PC-3 (cell line): ENCODE data around the gene MAPKAP1. TPM values are rescaled to one million over a fixed set of nuclear protein-coding genes. Genes with fewer than 3 reads are reported as not detected.
A peak's percentile ranks its signal among the peaks of the same experiment; 100 is the strongest.

ENCODE experiments used
- ATAC-seq: fragments of 200-7000 bp; cut with Tn5 transposase; 2 replicates; pipeline ENCODE4 v1.9.1; 2020; ENCODE audit warnings: mild to moderate bottlenecking, moderate library complexity
- BruUV-seq: library from RNA; stranded (reverse); fragments of 400-500 nt; replicated peaks from 2 replicates; lab custom pipeline; 2021; lab: Mats Ljungman, UMichigan
- CTCF ChIA-PET: fragments of 300-600 bp; sonication (Branson Sonifier 250); formaldehyde crosslinking; loops from one replicate; lab custom pipeline; 2022; ENCODE audit warnings: antibody characterized with exemption; lab: Charles Lee
- POLR2A ChIA-PET: fragments of 300-600 bp; sonication (Branson Sonifier 250); formaldehyde crosslinking; loops from one replicate; lab custom pipeline; 2022; ENCODE audit warnings: antibody characterized with exemption; ENCODE audit not compliant: unreplicated experiment; lab: Charles Lee
- DNase-seq: peaks from one replicate; pipeline ENCODE4 v3.0.0-alpha.2; 2015
- H2AFZ ChIP-seq: fragments of 300-600 bp; sonication (generic); 2 replicates; pipeline ENCODE4 v1.6.0; 2016; ENCODE audit warnings: antibody characterized with exemption, low read length
- H3F3A ChIP-seq: fragments of 300-600 bp; sonication (generic); one replicate; pipeline ENCODE4 v1.6.0; 2017; ENCODE audit warnings: antibody characterized with exemption, low read length, control low read depth, mild to moderate bottlenecking; ENCODE audit not compliant: unreplicated experiment
- H3K27ac ChIP-seq: fragments of 300-600 bp; sonication (generic); 2 replicates; pipeline ENCODE4 v1.5.1; 2016; ENCODE audit warnings: mild to moderate bottlenecking, low read length
- H3K27me3 ChIP-seq: fragments of 300-600 bp; sonication (generic); 2 replicates; pipeline ENCODE4 v1.6.1; 2016; ENCODE audit warnings: low read length, mixed read lengths
- H3K36me3 ChIP-seq: fragments of 300-600 bp; sonication (generic); 2 replicates; pipeline ENCODE4 v1.6.1; 2016; ENCODE audit warnings: low read depth, mixed run types, low read length, mixed read lengths
- H3K4me1 ChIP-seq: fragments of 300-600 bp; sonication (generic); 2 replicates; pipeline ENCODE4 v1.5.1; 2016; ENCODE audit warnings: low read length; ENCODE audit not compliant: insufficient read depth
- H3K4me2 ChIP-seq: fragments of 300-600 bp; sonication (generic); 2 replicates; pipeline ENCODE4 v1.6.0; 2016; ENCODE audit warnings: low read length
- H3K4me3 ChIP-seq: fragments of 300-600 bp; sonication (generic); 2 replicates; pipeline ENCODE4 v1.5.1; 2016; ENCODE audit warnings: mild to moderate bottlenecking, low read length, mixed read lengths
- H3K79me2 ChIP-seq: fragments of 300-600 bp; sonication (generic); 2 replicates; pipeline ENCODE4 v1.6.1; 2017; ENCODE audit warnings: low read length, mixed read lengths
- H3K9ac ChIP-seq: fragments of 300-600 bp; sonication (generic); 2 replicates; pipeline ENCODE4 v1.6.0; 2016; ENCODE audit warnings: mild to moderate bottlenecking, low read length
- H3K9me2 ChIP-seq: fragments of 300-600 bp; sonication (generic); replicated peaks from 2 replicates; pipeline ENCODE4 v1.6.1; 2016; ENCODE audit warnings: mixed run types, low read length, mixed read lengths
- H3K9me3 ChIP-seq: fragments of 300-600 bp; sonication (generic); 2 replicates; pipeline ENCODE4 v1.6.1; 2016; ENCODE audit warnings: low read length, mixed read lengths
- H4K20me1 ChIP-seq: fragments of 300-600 bp; sonication (generic); 2 replicates; pipeline ENCODE4 v1.6.1; 2016; ENCODE audit warnings: low read length, mixed read lengths
- CTCF ChIP-seq: fragments of 300-600 bp; sonication (generic); conservative IDR thresholded peaks from 2 replicates; pipeline ENCODE4 v1.5.1; 2017; ENCODE audit warnings: antibody characterized with exemption, low read depth, mild to moderate bottlenecking, low read length
- EZH2 ChIP-seq: fragments of 300-600 bp; sonication (generic); IDR thresholded peaks from one replicate; pipeline ENCODE4 v1.6.1; 2017; ENCODE audit warnings: antibody characterized with exemption, mild to moderate bottlenecking, low read length; ENCODE audit not compliant: unreplicated experiment
- EZH2phosphoT487 ChIP-seq: fragments of 300-600 bp; sonication (generic); IDR thresholded peaks from 2 replicates; pipeline ENCODE4 v1.6.1; 2018; ENCODE audit warnings: mild to moderate bottlenecking, antibody characterized with exemption, low read length, borderline replicate concordance
- intact Hi-C: fragments of 100-400 bp; cut with micrococcal nuclease; formaldehyde crosslinking; loops from 2 replicates; pipeline ENCODE4 v1.9.0; 2023
- total RNA-seq: library from RNA; depleted of rRNA; stranded (reverse); fragments of >200 nt; gene quantifications from 2 replicates; pipeline ENCODE4 v1.2.3, GENCODE V29; 2014

Gene MAPKAP1
- total RNA-seq, 1 experiment from 2014 or later = 128 TPM

GRCh38 chr9:125685167-125685566 is 21.8 kb downstream of the MAPKAP1 start:
- peaks cover 17% of the 10 kb centered on the region for H3K4me1 ChIP-seq
- no peak overlapping the region for H2AFZ ChIP-seq
- no peaks in the 10 kb centered on the region; the same call in 1 of the 2 replicates for H3K36me3 ChIP-seq
- H3K9me2 ChIP-seq = no peaks in the 10 kb centered on the region
- no peaks in the 10 kb centered on the region for H3K27me3 ChIP-seq
- H3K4me3 ChIP-seq = no peak overlapping the region
- no peak overlapping the region for H3K27ac ChIP-seq
- no peaks in the 10 kb centered on the region for H3K9me3 ChIP-seq
- H3K9ac ChIP-seq = no peak overlapping the region
- peaks cover 47% of the 10 kb centered on the region for H3K79me2 ChIP-seq
- no peaks in the 10 kb centered on the region for H3F3A ChIP-seq
- H4K20me1 ChIP-seq = no peaks in the 10 kb centered on the region
- TF ChIP-seq EZH2phosphoT487 = no peak
- no peak overlapping the region for H3K4me2 ChIP-seq
- intact Hi-C loops = no loop called here
- ATAC-seq (no peak), DNase-seq (no peak)
- CTCF ChIA-PET = no interaction called here
- BruUV-seq = no TSS peak
- POLR2A ChIA-PET = no interaction called here

DNA sequence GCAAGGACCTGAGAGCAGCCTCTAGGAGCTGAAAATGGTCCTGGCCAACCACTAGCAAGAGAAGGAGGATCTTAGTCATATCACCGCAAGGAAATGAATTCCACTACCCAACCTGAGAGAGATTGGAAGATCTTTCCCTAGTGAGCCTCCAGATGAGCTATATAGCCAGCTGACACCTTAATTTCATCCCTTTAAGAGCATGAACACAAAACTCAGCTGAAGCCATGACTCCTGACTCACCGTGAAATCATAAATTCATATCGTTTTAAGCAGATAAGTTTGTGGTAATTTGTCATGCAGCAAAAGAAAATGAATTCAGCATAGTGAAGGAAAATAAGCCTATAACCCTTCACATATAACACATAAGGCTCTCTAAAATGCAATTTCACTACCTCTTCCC is 23.5 kb downstream of the MAPKAP1 start:
- no peaks in the 10 kb centered on the region for H4K20me1 ChIP-seq
- H3K4me3 ChIP-seq = no peak overlapping the region
- no peaks in the 10 kb centered on the region for H3K9me2 ChIP-seq
- TF ChIP-seq EZH2 = no peak
- TF ChIP-seq CTCF = no peak
- TF ChIP-seq EZH2phosphoT487 = no peak
- peaks cover 52% of the 10 kb centered on the region for H3K79me2 ChIP-seq
- H2AFZ ChIP-seq = no peak overlapping the region
- no peaks in the 10 kb centered on the region for H3K27me3 ChIP-seq
- no TSS peak for BruUV-seq
- ChIA-PET POLR2A (no interaction called here), CTCF (interaction anchor here (0.8 kb wide), 1 partner anchor 125 kb away, joined by 3 read pairs; no protein-coding TSS in a partner anchor)
- peak; percentile 57 for DNase-seq
- H3F3A ChIP-seq = no peaks in the 10 kb centered on the region
- intact Hi-C loops = no loop called here
- peak overlapping the region; percentile 50; the same call in 1 of the 2 replicates for H3K4me2 ChIP-seq
- H3K9ac ChIP-seq = no peak overlapping the region
- H3K27ac ChIP-seq = no peak overlapping the region; the same call in 1 of the 2 replicates
- no peaks in the 10 kb centered on the region for H3K9me3 ChIP-seq
- H3K4me1 ChIP-seq = peaks cover 17% of the 10 kb centered on the region
- ATAC-seq = peak; percentile 73
- H3K36me3 ChIP-seq = no peaks in the 10 kb centered on the region; the same call in 1 of the 2 replicates

DNA sequence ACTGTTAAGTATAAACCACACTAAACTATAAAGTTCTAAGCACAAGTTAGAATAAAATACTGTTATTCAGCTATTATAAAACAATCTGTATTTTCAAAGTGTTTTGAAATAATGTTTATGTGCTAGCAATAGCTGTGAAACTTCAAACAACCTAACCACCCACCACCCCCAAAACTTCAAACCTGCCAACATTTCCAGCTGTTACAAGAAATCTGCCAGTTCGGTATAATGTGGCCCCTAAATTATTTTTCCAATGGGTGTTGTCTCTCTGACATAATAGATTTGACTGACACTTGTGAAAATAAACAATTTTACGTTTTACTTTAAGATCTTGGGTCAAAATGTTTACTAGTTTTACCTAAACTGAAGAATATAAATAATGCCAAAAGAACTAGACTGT is 24.7 kb downstream of the MAPKAP1 start:
- no peak for ATAC-seq
- no peaks in the 10 kb centered on the region; the same call in 1 of the 2 replicates for H3K36me3 ChIP-seq
- H3F3A ChIP-seq = no peaks in the 10 kb centered on the region
- no TSS peak for BruUV-seq
- no peak overlapping the region for H3K4me3 ChIP-seq
- no peak overlapping the region for H3K27ac ChIP-seq
- DNase-seq = no peak
- no peaks in the 10 kb centered on the region for H3K27me3 ChIP-seq
- no peaks in the 10 kb centered on the region for H3K9me2 ChIP-seq
- no peak for TF ChIP-seq CTCF
- TF ChIP-seq EZH2phosphoT487 = no peak
- TF ChIP-seq EZH2 = no peak
- H3K9ac ChIP-seq = no peak overlapping the region
- intact Hi-C loops = no loop called here
- ChIA-PET POLR2A (no interaction called here), CTCF (no interaction called here)
- no peak overlapping the region for H3K4me2 ChIP-seq
- H3K79me2 ChIP-seq = peaks cover 50% of the 10 kb centered on the region
- no peak overlapping the region for H2AFZ ChIP-seq
- peaks cover 17% of the 10 kb centered on the region for H3K4me1 ChIP-seq
- H4K20me1 ChIP-seq = no peaks in the 10 kb centered on the region
- H3K9me3 ChIP-seq = no peaks in the 10 kb centered on the region
